T-helper 1 cell (primary cell): ENCODE results near the gene DCPS.
"Not testable (repeated sequence)": the region's sequence is repeated elsewhere in the genome, so short reads cannot be mapped to it uniquely, and the experiment has no call there.

Source experiments
- DNase-seq, 5 donors: peaks; one replicate each; pipeline ENCODE4 v3.0.0-alpha.2; 2012 to 2020

DCPS gene

DNA sequence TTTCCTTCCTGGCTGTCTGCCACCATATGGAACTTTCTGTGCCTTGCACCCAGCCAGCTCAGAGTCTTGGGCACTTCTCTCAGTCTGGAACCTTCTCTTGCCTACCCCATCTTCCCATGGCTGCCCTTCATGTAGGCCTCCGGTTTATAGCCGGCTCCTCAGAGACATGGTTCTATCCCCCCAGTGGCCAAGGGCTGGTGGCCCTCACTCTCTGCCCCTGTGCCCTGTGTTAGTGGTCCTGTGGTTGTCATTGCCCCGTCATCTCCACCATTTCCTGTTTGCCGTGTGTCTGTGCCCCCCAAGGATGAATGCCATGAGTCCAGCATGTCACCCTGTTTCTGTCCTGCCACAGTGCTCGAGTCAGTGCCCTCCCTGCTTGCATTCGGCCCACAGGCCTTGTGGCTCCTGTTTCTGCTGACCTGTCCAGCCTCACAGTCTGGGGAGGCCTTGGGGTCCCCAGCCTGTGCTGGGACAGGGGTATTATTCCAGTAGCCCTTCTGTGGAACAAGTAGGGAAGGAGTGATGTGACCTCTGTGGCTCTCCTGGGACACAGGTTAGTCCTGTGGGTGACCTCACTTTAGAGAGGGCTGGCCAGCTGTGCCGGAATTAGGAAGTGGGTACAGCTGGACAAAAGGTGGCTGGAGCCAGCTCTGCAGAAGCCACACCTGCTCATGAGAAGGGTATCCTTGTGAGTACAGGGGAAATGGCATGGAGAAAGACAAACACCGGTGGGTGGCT, 82.3 kb downstream of the DCPS start:
- DNase-seq: no peak

DNA sequence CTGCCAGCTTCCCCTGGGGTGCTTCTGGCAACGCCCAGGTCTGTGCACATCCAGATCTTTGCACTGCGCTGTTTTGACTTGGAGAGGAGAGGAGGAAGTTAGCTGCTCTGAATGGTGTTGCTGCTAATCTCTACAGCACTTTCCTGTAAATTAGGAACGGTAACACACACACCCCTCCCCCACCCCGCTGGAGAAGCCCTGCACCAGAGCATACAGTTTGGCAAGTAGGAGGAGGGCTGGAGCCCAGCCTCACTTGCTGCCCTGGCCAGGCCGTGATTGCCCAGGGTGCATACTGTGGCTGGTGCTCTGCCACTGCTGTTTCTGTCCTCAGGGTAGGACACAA, 82.8 kb downstream of the DCPS start:
- DNase-seq: not testable (repeated sequence)

DNA sequence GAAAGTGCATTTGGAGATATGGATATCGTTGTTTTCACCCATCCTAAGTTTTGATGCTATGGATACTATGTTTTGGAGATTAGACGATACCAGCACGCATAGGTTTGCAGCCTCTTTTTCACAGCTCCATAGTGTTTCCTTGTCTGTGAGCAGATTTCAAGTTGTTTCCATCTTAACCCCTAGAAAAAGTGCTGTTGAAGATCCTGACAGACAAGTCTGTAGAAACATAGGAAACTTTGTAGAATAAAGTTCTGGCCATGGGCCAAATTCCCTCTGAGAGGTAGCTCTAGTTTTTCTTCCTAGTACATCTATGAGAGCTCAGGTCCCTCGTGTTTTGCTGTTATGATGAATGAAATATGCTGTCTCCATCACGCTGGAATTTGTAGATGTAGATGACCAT, 84.0 kb downstream of the DCPS start:
- DNase-seq: no peak

DNA sequence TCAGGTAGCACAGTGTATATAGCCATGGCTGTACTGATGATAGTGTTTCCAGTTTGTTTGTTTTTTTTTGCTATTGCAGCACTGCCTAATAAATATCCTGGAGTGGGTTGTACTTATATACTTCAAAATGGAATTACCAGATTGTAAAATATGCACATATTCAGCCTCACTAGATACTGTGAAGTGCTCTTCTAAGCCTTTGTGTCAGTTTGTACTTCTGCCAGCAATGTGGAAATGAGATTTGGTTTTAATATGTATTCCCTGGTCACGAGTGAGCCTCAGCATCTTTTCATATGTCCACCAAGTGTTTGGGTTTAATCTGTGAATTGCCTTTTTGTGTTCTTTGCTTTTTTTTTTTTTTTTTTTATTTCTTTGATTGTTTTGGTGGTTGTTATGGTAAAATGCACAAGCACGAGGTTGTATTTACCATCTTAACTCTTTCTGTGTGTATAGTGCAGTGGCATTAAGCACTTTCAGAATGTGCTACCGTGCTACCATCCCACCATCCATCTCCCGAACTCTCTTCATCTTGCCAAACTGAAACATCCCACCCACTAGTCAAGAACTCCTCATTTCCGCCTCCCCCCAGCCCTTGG, 86.5 kb downstream of the DCPS start:
- no peak for DNase-seq

DNA sequence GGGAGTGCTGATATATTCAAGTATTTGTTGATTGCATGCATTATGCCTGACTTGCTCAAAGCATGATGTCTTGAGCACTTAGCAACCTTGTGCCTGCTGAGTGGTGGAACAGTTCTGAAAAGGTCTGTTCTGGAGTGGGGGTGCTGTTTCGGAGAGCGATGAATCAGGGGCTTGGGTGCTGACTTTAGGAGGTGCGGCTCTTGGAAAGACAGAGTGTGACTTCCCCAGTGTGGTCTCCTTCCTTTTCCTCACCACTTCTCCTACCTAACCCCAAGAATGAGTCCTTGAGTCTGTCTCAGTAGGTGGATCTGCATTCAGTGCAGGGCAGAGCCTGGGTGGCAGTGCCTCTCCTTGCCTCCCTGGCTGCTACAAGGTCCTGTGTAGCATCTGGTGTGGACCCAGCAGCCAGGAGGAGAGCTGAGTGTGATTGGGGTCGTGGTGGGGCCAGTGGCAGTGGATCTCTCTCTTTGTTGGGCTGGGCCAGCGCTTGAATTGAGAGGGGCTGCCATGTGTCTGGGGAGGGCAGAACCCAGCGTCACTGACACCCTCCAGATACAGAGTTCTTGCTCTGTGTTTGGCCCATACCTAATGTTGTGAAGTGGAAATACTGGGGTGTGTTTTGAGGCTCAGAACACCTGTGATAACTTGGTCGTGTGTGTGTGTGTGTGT, 87.6 kb downstream of the DCPS start:
- DNase-seq: no peak

DNA sequence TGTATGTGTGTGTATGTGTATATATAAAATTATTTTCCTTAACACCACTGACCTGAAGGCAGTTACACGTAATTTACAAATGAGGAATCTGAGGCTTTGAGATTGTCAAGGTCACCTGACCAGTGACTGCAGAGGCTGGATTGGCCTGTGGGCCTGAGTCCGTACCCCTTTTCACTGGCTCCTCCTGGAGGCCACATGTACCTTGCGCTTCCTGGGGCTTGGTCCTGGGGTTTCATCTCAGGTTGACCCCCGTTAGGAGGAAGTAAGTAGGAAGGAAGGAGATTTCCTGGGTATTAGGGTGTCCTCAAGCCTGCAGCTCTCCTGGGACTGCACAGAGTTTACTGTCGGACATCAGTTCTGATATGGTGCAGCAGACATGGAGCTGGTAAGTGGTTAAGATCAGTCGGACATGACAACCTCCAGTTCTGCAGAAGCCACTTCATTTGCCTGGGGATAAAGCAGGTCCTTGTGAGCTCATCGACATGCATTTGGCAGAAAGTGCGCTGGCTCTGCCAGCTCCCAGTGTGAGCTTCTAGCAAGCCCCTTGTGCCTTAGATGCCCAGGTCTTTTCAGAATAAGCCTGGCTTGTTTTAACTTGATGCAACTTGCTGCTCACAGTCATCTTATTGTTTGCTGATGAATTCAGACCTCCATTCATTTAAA, 88.2 kb downstream of the DCPS start:
- DNase-seq: no peak

DNA sequence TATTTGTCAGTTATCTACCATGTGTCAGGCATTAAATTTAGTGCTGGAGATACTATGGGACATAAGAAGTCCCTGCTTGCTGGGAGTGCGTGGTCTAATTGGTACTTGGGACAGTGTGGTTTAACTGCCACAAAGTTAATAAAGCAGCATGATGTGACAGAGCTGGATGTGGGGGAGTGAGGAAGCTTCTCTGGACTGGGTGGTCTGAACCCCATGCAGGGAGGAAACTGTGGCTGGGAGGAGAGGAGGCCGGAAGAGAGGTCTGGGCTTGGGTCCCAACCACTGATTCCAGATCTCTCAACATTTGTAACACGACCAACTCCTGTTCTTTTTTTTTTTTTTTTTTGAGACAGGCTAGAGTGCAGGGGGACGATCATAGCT, 88.8 kb downstream of the DCPS start:
- DNase-seq: no peak

DNA sequence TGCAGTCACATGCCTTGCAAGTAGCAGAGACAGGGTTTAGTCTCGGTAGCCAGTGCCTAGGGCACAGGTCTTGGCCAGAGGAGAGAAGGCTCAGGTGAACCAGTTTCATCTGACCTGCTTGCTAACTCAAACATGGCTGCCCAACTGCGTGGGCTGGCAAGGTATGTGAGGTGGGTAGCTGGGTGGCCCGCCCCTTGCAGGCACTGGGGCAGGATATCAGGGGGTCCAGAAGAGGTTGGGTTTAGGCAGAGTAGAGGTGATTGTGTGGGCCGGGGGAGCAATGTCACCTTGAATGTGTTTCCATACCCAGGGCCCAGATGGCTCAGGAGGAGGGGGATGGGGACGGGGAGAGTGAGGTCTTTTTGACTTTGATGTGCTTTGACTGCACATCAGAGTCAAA, 89.3 kb downstream of the DCPS start:
- no peak for DNase-seq

DNA sequence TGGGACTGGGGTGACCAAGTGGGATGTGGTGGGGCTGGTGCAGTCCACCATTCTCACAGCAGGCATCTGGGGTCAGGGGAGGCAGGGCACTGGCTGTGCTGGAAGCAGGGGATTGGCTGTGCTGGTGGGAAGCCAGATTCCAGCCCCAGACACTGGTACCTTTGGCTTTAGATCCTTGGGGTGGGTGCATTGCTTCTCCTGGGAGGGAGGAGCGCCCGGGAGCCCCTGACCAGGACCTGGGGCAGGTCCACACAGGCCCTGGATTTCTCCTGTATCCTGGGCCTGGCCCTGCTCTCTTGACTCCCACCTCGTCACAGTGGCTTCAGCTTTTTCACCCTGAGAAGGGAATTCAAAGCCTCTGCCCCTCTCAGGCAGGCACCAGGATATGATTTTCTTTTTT, 90.2 kb downstream of the DCPS start:
- no peak for DNase-seq

DNA sequence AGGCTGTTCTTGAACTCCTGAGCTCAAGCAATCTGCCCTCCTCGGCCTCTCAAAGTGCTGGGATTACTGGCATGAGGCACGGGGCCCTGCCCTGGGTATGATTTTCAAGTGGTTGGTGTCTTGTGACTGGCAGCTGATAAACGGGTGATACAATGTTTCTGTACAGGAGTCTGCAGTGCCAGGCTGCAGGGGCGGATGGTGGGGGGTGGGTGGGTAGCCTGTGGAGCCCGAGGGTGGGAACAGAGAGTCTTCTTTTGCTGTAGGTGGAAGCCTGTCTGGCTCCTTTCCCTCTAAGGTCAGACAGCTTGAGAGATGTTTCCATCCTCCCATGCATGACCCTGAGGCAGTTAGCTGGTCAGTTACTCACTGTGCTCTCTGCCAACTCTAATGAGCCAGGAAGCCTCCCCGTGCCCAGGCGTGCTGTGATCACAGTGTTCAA, 90.8 kb downstream of the DCPS start:
- DNase-seq: not testable (repeated sequence)
